Mesodermal cell (in vitro differentiated cells): ENCODE results near the gene NFATC3.

ENCODE experiments used
- H3K27ac ChIP-seq: 2 replicates; pipeline ENCODE4 v1.7.0; 2013; ENCODE audit warnings: mild to moderate bottlenecking, low read depth, low read length, moderate library complexity; ENCODE audit not compliant: severe bottlenecking
- H3K36me3 ChIP-seq: 2 replicates; pipeline ENCODE4 v1.7.1; 2013; ENCODE audit warnings: mild to moderate bottlenecking, low read length, moderate library complexity; ENCODE audit not compliant: control insufficient read depth, insufficient read depth
- H3K4me1 ChIP-seq: one replicate; pipeline ENCODE4 v1.7.1; 2013; ENCODE audit warnings: mild to moderate bottlenecking, low read length; ENCODE audit not compliant: insufficient read depth, control insufficient read depth, poor library complexity, severe bottlenecking
- H3K4me3 ChIP-seq: 2 replicates; pipeline ENCODE4 v1.7.0; 2013; ENCODE audit warnings: low read length, control low read depth, mild to moderate bottlenecking; ENCODE audit not compliant: insufficient read depth, poor library complexity, severe bottlenecking; ENCODE audit errors: extremely low read depth
- H3K9me3 ChIP-seq: 2 replicates; pipeline ENCODE4 v1.7.1; 2013; ENCODE audit warnings: mild to moderate bottlenecking, low read length, moderate library complexity; ENCODE audit not compliant: control insufficient read depth
- WGBS, 2 experiments: methylation state at CpG; one replicate each; pipeline ENCODE4 v1.1.5; 2013; ENCODE audit warnings: missing lambda C conversion rate in 2 of 2; ENCODE audit not compliant: insufficient coverage in 2 of 2; 5-methylcytosine and 5-hydroxymethylcytosine counted together

Gene NFATC3

DNA sequence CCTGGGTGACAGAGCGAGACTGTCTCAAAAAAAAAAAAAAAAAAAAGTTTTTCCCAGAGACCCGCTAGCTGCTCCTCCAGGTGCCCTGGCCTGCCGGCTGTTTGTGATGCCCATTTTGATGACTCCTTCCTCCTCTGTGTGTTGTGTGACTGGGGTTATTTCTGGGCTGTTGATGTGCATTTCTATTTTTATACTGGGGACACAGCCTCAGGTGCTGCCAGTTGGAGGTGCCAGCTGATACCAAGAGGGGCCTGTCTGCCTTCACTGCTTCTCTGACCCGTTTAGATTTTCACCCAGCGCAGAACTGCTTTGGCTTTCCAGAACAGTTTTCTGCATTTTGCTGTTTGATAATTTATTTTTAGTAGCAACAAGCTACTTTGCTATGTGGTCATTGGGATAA, 166.7 kb downstream of the NFATC3 start:
- H3K4me1 ChIP-seq = no peaks in the 10 kb centered on the region
- no peak overlapping the region for H3K4me3 ChIP-seq
- H3K27ac ChIP-seq = no peak overlapping the region
- H3K36me3 ChIP-seq = peaks cover 25% of the 10 kb centered on the region
- H3K9me3 ChIP-seq = no peaks in the 10 kb centered on the region
- WGBS, 2 experiments = 87 to 100% methylated on average over 2 to 4 of the region's 5 CpGs

- Histone ChIP-seq H3K4me1 (peaks cover 3% of the 10 kb centered on the region), H3K27ac (no peak overlapping the region), H3K36me3 (peaks cover 25% of the 10 kb centered on the region), H3K9me3 (no peaks in the 10 kb centered on the region), H3K4me3 (no peak overlapping the region)
- 96 to 100% methylated on average over 2 of the region's 5 CpGs for WGBS, 2 experiments
These were observed 167.2 kb downstream of the NFATC3 start for GRCh38 chr16:68252383-68252782.

GRCh38 chr16:68253721-68254120, 168.6 kb downstream of the NFATC3 start:
- no peaks in the 10 kb centered on the region for H3K9me3 ChIP-seq
- peaks cover 9% of the 10 kb centered on the region for H3K4me1 ChIP-seq
- H3K27ac ChIP-seq = no peak overlapping the region
- H3K36me3 ChIP-seq = peaks cover 25% of the 10 kb centered on the region
- 84 to 92% methylated on average over 2 of the region's 4 CpGs for WGBS, 2 experiments
- H3K4me3 ChIP-seq = no peak overlapping the region

DNA sequence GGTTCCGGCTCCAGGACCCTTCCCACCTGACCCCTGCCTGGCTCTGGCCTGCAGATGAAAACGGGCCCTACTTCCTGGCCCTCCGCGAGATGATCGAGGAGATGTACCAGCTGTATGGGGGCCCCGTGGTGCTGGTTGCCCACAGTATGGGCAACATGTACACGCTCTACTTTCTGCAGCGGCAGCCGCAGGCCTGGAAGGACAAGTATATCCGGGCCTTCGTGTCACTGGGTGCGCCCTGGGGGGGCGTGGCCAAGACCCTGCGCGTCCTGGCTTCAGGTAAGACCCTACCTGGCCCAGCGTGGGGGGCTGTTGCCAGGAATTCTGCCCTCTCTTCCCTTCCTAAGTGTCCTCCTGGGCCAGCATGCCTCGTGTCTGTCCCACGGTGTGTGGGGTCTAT, 170.5 kb downstream of the NFATC3 start:
- Histone ChIP-seq H3K4me1 (peaks cover 9% of the 10 kb centered on the region), H3K4me3 (no peak overlapping the region), H3K27ac (no peak overlapping the region), H3K36me3 (peaks cover 25% of the 10 kb centered on the region), H3K9me3 (no peaks in the 10 kb centered on the region)
- WGBS, 2 experiments = 95% methylated on average over 16 of the region's 18 CpGs

GRCh38 chr16:68257251-68257905, 172.2 kb downstream of the NFATC3 start:
- peak overlapping the region; percentile 74 for H3K27ac ChIP-seq
- no peak overlapping the region for H3K4me3 ChIP-seq
- peaks cover 19% of the 10 kb centered on the region for H3K36me3 ChIP-seq
- WGBS, 2 experiments = 91 to 97% methylated on average over 5 to 6 of the region's 6 CpGs
- peaks cover 9% of the 10 kb centered on the region for H3K4me1 ChIP-seq
- no peaks in the 10 kb centered on the region for H3K9me3 ChIP-seq

DNA sequence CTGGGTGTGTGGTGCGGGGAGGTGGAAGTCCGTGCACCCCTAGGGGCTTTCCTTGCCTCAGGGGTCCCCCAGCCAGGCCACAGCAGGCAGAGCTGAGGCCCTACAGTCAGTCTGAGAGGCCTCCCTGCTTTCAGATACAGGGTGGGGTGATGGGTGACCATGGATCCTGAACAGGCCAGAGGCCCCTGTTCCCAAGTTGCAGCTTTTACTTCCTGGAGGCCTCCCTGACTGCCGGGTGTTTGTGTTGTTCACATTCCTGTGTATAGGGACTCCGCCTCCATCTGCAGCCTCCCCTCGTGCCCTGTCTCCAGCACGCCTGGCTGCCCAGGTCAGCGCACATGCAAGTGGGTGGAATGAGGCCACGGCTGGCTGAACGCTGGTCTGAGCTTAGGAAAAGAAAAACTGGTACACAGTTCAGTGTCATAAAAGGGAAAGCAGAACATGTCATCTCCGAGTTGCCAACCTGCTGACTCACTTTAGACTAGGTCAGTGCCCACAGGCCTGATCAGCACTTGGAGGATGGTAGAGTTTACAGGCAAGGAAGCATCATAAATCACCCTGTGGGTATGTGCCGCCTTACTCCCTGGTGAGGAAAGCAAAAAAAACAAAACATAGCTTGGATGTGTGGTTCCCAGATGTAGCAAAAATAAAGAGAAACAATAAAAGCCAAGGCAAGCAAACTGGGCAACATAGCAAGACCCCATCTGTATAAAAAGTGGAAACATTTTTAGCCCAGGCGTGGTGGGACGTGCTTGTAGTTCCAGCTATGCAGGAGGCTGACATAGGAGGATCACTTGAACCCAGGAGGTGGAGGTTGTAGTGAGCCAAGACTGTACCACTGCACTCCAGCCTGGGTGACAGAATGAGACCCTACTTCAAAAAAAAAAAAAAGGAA, 173.0 kb downstream of the NFATC3 start:
- Histone ChIP-seq H3K4me1 (peaks cover 9% of the 10 kb centered on the region), H3K36me3 (peaks cover 19% of the 10 kb centered on the region), H3K4me3 (no peak overlapping the region), H3K9me3 (no peaks in the 10 kb centered on the region), H3K27ac (peak overlapping the region; percentile 74)
- 83 to 98% methylated on average over 8 to 13 of the region's 13 CpGs for WGBS, 2 experiments

- Histone ChIP-seq H3K4me3 (no peak overlapping the region), H3K4me1 (peaks cover 12% of the 10 kb centered on the region), H3K36me3 (peaks cover 19% of the 10 kb centered on the region), H3K9me3 (no peaks in the 10 kb centered on the region), H3K27ac (no peak overlapping the region)
- 93% methylated on average over 26 to 27 of the region's 27 CpGs for WGBS, 2 experiments
These were observed 174.0 kb downstream of the NFATC3 start for GRCh38 chr16:68259007-68259825.

- no peaks in the 10 kb centered on the region for H3K9me3 ChIP-seq
- H3K4me3 ChIP-seq = peak overlapping the region; percentile 76
- peak overlapping the region; percentile 97 for H3K27ac ChIP-seq
- H3K36me3 ChIP-seq = peaks cover 20% of the 10 kb centered on the region
- 47 to 54% methylated on average over 8 to 10 of the region's 11 CpGs for WGBS, 2 experiments
- H3K4me1 ChIP-seq = peaks cover 10% of the 10 kb centered on the region
These were observed 178.5 kb downstream of the NFATC3 start for GRCh38 chr16:68263559-68264127.

- H3K4me1 ChIP-seq = peaks cover 10% of the 10 kb centered on the region
- peaks cover 18% of the 10 kb centered on the region for H3K36me3 ChIP-seq
- no peaks in the 10 kb centered on the region for H3K9me3 ChIP-seq
- H3K4me3 ChIP-seq = peak within 1 kb of the TSS; percentile 76
- peak within 1 kb of the TSS; percentile 97 for H3K27ac ChIP-seq
- WGBS, 2 experiments = 0% methylated on average over 85 to 121 of the region's 123 CpGs
These were observed 179.2 kb downstream of the NFATC3 start, which contains the start of gene SLC7A6 for GRCh38 chr16:68264128-68265077. SLC7A6 (plus strand) TSS chr16:68264526; CDS start chr16:68274727, 10,201 bp downstream.
